ENCODE data around the gene ZNF670. TPM values are rescaled to one million over a fixed set of nuclear protein-coding genes. Genes with fewer than 3 reads are reported as not detected.

ZNF670 gene
- total RNA-seq, 1 experiment from 2014 or later, result 13.9 TPM

- H4K91ac ChIP-seq (ENCODE audit: insufficient read length, low read depth, low read length), result no peak overlapping the region
- H3K14ac ChIP-seq (ENCODE audit: insufficient read depth, low read length), result no peak overlapping the region
- DNase-seq, result no peak
- H3K4ac ChIP-seq (ENCODE audit: low read depth, low read length), result no peak overlapping the region
- no peaks in the 10 kb centered on the region; the same call in 1 of the 2 replicates for H3K27me3 Mint-ChIP-seq (ENCODE audit: low read depth)
- no peak overlapping the region for H3K27ac ChIP-seq (ENCODE audit: insufficient read length, low read depth, low read length)
- H2BK15ac ChIP-seq (ENCODE audit: low read depth, low read length), result no peak overlapping the region
- H2BK20ac ChIP-seq (ENCODE audit: low read depth, low read length, poor library complexity, severe bottlenecking), result no peak overlapping the region
- H2AFZ ChIP-seq (ENCODE audit: low read length), result no peak overlapping the region
- H2BK120ac ChIP-seq (ENCODE audit: low read depth, low read length, poor library complexity, severe bottlenecking), result no peak overlapping the region
- no peaks in the 10 kb centered on the region for H3K4me1 ChIP-seq (ENCODE audit: insufficient read depth, low read length)
- no CpG with 5 or more reads among the region's 2 CpGs for WGBS (ENCODE audit: extremely low coverage, insufficient read length, low lambda C conversion rate)
- H3K36me3 Mint-ChIP-seq (ENCODE audit: insufficient read depth in 1 of 3, low read depth in 3 of 3), result peaks cover 80 to 92% (median 83%) of the 10 kb centered on the region in 3 experiments
- peaks cover 2% of the 10 kb centered on the region for H3K23me2 ChIP-seq (ENCODE audit: insufficient read length, low read depth, low read length, poor library complexity, severe bottlenecking)
- H4K5ac ChIP-seq (ENCODE audit: insufficient read length, low read depth, low read length), result no peak overlapping the region
- H3K4me3 Mint-ChIP-seq, result no peak overlapping the region
- H3K23ac ChIP-seq (ENCODE audit: insufficient read length, low read depth, low read length), result no peak overlapping the region
- no peak overlapping the region for H2AK5ac ChIP-seq (ENCODE audit: insufficient read length, low read length)
- H3K27me3 ChIP-seq (ENCODE audit: insufficient read depth, low read length), result no peaks in the 10 kb centered on the region
- H3K9me3 Mint-ChIP-seq, result peaks cover 91 to 93% of the 10 kb centered on the region in 2 experiments
- H3K18ac ChIP-seq (ENCODE audit: insufficient read length, low read depth, low read length), result no peak overlapping the region
- H4K20me1 ChIP-seq (ENCODE audit: control insufficient read depth, insufficient read depth, insufficient read length), result no peaks in the 10 kb centered on the region
- H3K27ac Mint-ChIP-seq, result no peak overlapping the region
- H3K56ac ChIP-seq (ENCODE audit: insufficient read length, low read depth, low read length), result no peak overlapping the region
- H2BK5ac ChIP-seq (ENCODE audit: insufficient read length, low read length), result no peak overlapping the region
- H3K79me1 ChIP-seq (ENCODE audit: insufficient read depth, low read depth, low read length, poor library complexity, severe bottlenecking), result peaks cover 13% of the 10 kb centered on the region
- no peak overlapping the region for H3T11ph ChIP-seq (ENCODE audit: low read length)
- H2BK12ac ChIP-seq (ENCODE audit: insufficient read length, low read depth, low read length), result no peak overlapping the region
- peaks cover 32% of the 10 kb centered on the region for H3K9me3 ChIP-seq (ENCODE audit: control insufficient read depth, low read depth, low read length)
- H3K9ac ChIP-seq (ENCODE audit: extremely low read depth, insufficient read length, low read length), result no peak overlapping the region
- H3K4me2 ChIP-seq (ENCODE audit: insufficient read depth, insufficient read length, low read length), result no peak overlapping the region
- TF ChIP-seq CTCF (conservative IDR thresholded peaks at IDR 0.05), result no peak
- H3K4me1 Mint-ChIP-seq, result no peaks in the 10 kb centered on the region
- H4K8ac ChIP-seq (replicated peaks; ENCODE audit: insufficient read length, low read depth, low read length), result no peak overlapping the region
- peaks cover 23% of the 10 kb centered on the region; the same call in 1 of the 2 replicates for H3K79me2 ChIP-seq (ENCODE audit: insufficient read depth, low read length)
Observed at GRCh38 chr1:247054992-247055415, 23.6 kb downstream of the ZNF670 start.
